Body of pancreas (tissue), 4 donors: Measurements from ENCODE around the gene NPIPB13.
"Not testable (repeated sequence)": the region's sequence is repeated elsewhere in the genome, so short reads cannot be mapped to it uniquely, and the experiment has no call there.

Experiments used
- CTCF ChIP-seq, 7 experiments: fragments of 450-650 bp in 4 of 7; fragments of 200-600 bp in 3 of 7; sonication (generic) in 3 of 7; IDR thresholded peaks; one replicate each; pipeline ENCODE4 v1.5.1; 2016 to 2019; ENCODE audit warnings: antibody characterized with exemption in 7 of 7
- POLR2A ChIP-seq, 3 donors: fragments of 450-650 bp; IDR thresholded peaks; one replicate each; pipeline ENCODE4 v1.6.1; 2016; ENCODE audit warnings: antibody characterized with exemption in 3 of 3, mild to moderate bottlenecking in 2 of 3

GRCh38 chr16:30209032-30209431, 39.2 kb downstream of the NPIPB13 start:
- TF ChIP-seq CTCF, POLR2A (IDR thresholded peaks at IDR 0.05): not testable (repeated sequence)
